ENCODE results near the gene RPL26.

RPL26 gene

GRCh38 chr17:8360751-8361150, 22.2 kb downstream of the RPL26 start:
- no peaks in the 10 kb centered on the region for H3K27me3 Mint-ChIP-seq (ENCODE audit: low read depth)
- no peaks in the 10 kb centered on the region for H3K9me3 Mint-ChIP-seq
- H3K36me3 Mint-ChIP-seq (ENCODE audit: low read depth) = peaks cover 18% of the 10 kb centered on the region
- H3K4me1 Mint-ChIP-seq = peaks cover 26% of the 10 kb centered on the region
- peak overlapping the region in 1 of 3 experiments; percentile 20 for H3K4me3 Mint-ChIP-seq
- peak overlapping the region; percentile 25 to 80 (median 47) for H3K27ac Mint-ChIP-seq
- no peak for TF ChIP-seq CTCF (IDR thresholded peaks at IDR 0.05; ENCODE audit: unreplicated experiment in 3 of 3)

GRCh38 chr17:8360260-8360659, 22.7 kb downstream of the RPL26 start:
- H3K36me3 Mint-ChIP-seq (ENCODE audit: low read depth) = peaks cover 15% of the 10 kb centered on the region
- no peak for TF ChIP-seq CTCF (IDR thresholded peaks at IDR 0.05; ENCODE audit: unreplicated experiment in 3 of 3)
- peak overlapping the region; percentile 47 to 80 (median 69) for H3K27ac Mint-ChIP-seq
- no peaks in the 10 kb centered on the region for H3K27me3 Mint-ChIP-seq (ENCODE audit: low read depth)
- H3K9me3 Mint-ChIP-seq = no peaks in the 10 kb centered on the region
- H3K4me1 Mint-ChIP-seq = peaks cover 26% of the 10 kb centered on the region
- H3K4me3 Mint-ChIP-seq = no peak overlapping the region

- Mint-ChIP-seq H3K27me3 (ENCODE audit: low read depth) (no peaks in the 10 kb centered on the region), H3K36me3 (ENCODE audit: low read depth) (peaks cover 15% of the 10 kb centered on the region), H3K27ac (peak overlapping the region; percentile 47 to 80 (median 69)), H3K4me3 (peak overlapping the region in 1 of 3 experiments; percentile 28), H3K9me3 (no peaks in the 10 kb centered on the region), H3K4me1 (peaks cover 26% of the 10 kb centered on the region)
- TF ChIP-seq CTCF (IDR thresholded peaks at IDR 0.05; ENCODE audit: unreplicated experiment in 3 of 3) = no peak
Measured at GRCh38 chr17:8359769-8360168, 23.2 kb downstream of the RPL26 start.

- H3K4me1 Mint-ChIP-seq = peaks cover 29% of the 10 kb centered on the region
- H3K27me3 Mint-ChIP-seq (ENCODE audit: low read depth) = no peaks in the 10 kb centered on the region
- H3K9me3 Mint-ChIP-seq = no peaks in the 10 kb centered on the region
Measured at GRCh38 chr17:8357910-8358309, 25.1 kb downstream of the RPL26 start.

GRCh38 chr17:8354236-8354635, 28.8 kb downstream of the RPL26 start:
- no peak for TF ChIP-seq CTCF (IDR thresholded peaks at IDR 0.05; ENCODE audit: unreplicated experiment in 3 of 3)
- peak overlapping the region in 1 of 3 experiments; percentile 9 for H3K27ac Mint-ChIP-seq
- H3K4me1 Mint-ChIP-seq = peaks cover 7% of the 10 kb centered on the region
- H3K36me3 Mint-ChIP-seq (ENCODE audit: low read depth) = peaks cover 10% of the 10 kb centered on the region
- no peaks in the 10 kb centered on the region for H3K9me3 Mint-ChIP-seq
- H3K4me3 Mint-ChIP-seq = no peak overlapping the region
- H3K27me3 Mint-ChIP-seq (ENCODE audit: low read depth) = peaks cover 7% of the 10 kb centered on the region

More at GRCh38 chr17:8357910-8358309, 25.1 kb downstream of the RPL26 start:
- Mint-ChIP-seq H3K36me3 (ENCODE audit: low read depth) (peaks cover 12% of the 10 kb centered on the region), H3K27ac (peak overlapping the region in 1 of 3 experiments; percentile 27), H3K4me3 (no peak overlapping the region)
- no peak for TF ChIP-seq CTCF (IDR thresholded peaks at IDR 0.05; ENCODE audit: unreplicated experiment in 3 of 3)

GRCh38 chr17:8353736-8354135, 29.3 kb downstream of the RPL26 start:
- H3K27me3 Mint-ChIP-seq (ENCODE audit: low read depth) = peaks cover 7% of the 10 kb centered on the region
- peaks cover 5% of the 10 kb centered on the region for H3K4me1 Mint-ChIP-seq
- no peaks in the 10 kb centered on the region for H3K9me3 Mint-ChIP-seq
- H3K4me3 Mint-ChIP-seq = no peak overlapping the region
- no peak for TF ChIP-seq CTCF (IDR thresholded peaks at IDR 0.05; ENCODE audit: unreplicated experiment in 3 of 3)
- no peak overlapping the region for H3K27ac Mint-ChIP-seq
- H3K36me3 Mint-ChIP-seq (ENCODE audit: low read depth) = peaks cover 8% of the 10 kb centered on the region

Data from nephron (organoid).